Kidney (tissue), 14 donors: ENCODE measurements around the gene TMA7B. TPM values are rescaled to one million over a fixed set of nuclear protein-coding genes. Genes with fewer than 3 reads are reported as not detected.

Source experiments
- DNase-seq, 5 donors: peaks; one replicate each; pipeline ENCODE4 v3.0.0-alpha.2; 2013 to 2020
- FAIRE-seq: peaks from 2 replicates; lab custom pipeline; 2012; peaks lifted over from hg19 to GRCh38; lab: Jason Lieb, UNC
- H3K27ac ChIP-seq, 2 donors: one replicate each; pipeline ENCODE4 v1.7.0; 2013; ENCODE audit warnings: low read depth in 2 of 2, low read length in 2 of 2, inconsistent platforms in 1 of 2
- H3K27me3 ChIP-seq: one replicate; pipeline ENCODE4 v1.7.1; 2013; ENCODE audit warnings: low read length, inconsistent platforms; ENCODE audit not compliant: control insufficient read depth, insufficient read depth
- H3K36me3 ChIP-seq, 3 donors: one replicate each; pipeline versions ENCODE4 v1.7.0 to v1.7.1; 2013; ENCODE audit warnings: low read length in 3 of 3, control low read depth in 1 of 3, inconsistent platforms in 1 of 3; ENCODE audit not compliant: insufficient read depth in 3 of 3, control insufficient read depth in 2 of 3
- H3K4me1 ChIP-seq, 3 donors: one replicate each; pipeline versions ENCODE4 v1.7.0 to v1.7.1; 2013; ENCODE audit warnings: low read length in 3 of 3, inconsistent platforms in 1 of 3, low read depth in 1 of 3; ENCODE audit not compliant: control insufficient read depth in 2 of 3, insufficient read depth in 2 of 3
- H3K4me3 ChIP-seq, 3 donors: one replicate each; pipeline versions ENCODE4 v1.7.0 to v1.8.1; 2013; ENCODE audit warnings: low read length in 3 of 3, control low read depth in 1 of 3, inconsistent platforms in 1 of 3
- H3K9ac ChIP-seq, 3 donors: one replicate each; pipeline versions ENCODE4 v1.7.0 to v1.7.1; 2013; ENCODE audit warnings: low read length in 3 of 3, control low read depth in 1 of 3, inconsistent platforms in 1 of 3
- H3K9me3 ChIP-seq, 3 donors: one replicate each; pipeline versions ENCODE4 v1.7.0 to v1.7.1; 2013; ENCODE audit warnings: low read length in 3 of 3, control low read depth in 1 of 3, inconsistent platforms in 1 of 3; ENCODE audit not compliant: control insufficient read depth in 2 of 3, insufficient read depth in 1 of 3
- intact Hi-C: fragments of 100-400 bp; cut with DNase I; formaldehyde crosslinking; loops from one replicate; pipeline ENCODE4 v1.11.1; 2022
- polyA plus RNA-seq: library from polyadenylated mRNA; stranded (reverse); fragments of 350-450 nt; fragmentation: Illumina TruSeq; extraction: RNeasy Lipid Tissue Mini Kit (QIAGEN cat#74804); gene quantifications from one replicate; pipeline ENCODE4 v1.2.3, GENCODE V29; 2014; ENCODE audit warnings: low read depth, low replicate concordance; ENCODE audit not compliant: insufficient read depth
- total RNA-seq: library from RNA; stranded (reverse); fragmentation: NEBNext Ultra II Directional; extraction: Animal tissue kit (Norgen Biotek cat#: 25700); gene quantifications from one replicate; pipeline ENCODE4 v1.2.1, GENCODE V29; 2021
- TF ChIP-seq, protein P1 (sequence below): IDR thresholded peaks from 3 replicates; pipeline ENCODE4 v1.5.1; 2012; ENCODE audit warnings: mild to moderate bottlenecking, moderate library complexity, borderline replicate concordance; ENCODE audit not compliant: insufficient read depth; ENCODE audit errors: extremely low read depth
- donor health status: control.
- donor health status: control.
- donor health status: control.
- donor health status: control.
- donor health status: control.
- donor health status: DM: yes; HTN: yes; CAD: no.
- donor health status: Normal renal cell carcinoma (clear cell type).

Gene TMA7B
- total and polyA plus RNA-seq, 2 donors from 2014 or later: 0.63 TPM; not detected in 1

DNA sequence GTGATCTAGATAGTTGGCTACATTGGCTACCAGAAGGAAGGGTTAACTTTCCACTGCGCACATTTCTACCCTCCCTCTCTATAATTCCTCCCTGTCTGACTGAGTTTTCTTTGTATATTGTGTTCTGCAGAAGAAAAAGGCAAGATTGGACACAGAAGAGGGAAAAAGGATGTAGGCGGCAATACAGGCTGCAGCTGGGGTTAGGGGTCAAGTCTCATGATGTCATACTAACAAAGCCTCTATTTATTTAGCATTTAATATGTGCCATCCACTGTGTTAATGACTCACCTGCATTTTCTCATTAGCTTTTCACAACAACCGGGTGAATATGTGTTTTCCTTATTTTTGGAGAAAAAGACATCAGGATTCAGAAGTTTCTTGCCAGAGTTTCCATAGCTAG lies 36.5 kb downstream of the TMA7B start:
- peak overlapping the region in 1 of 3 donors; percentile 35 for H3K9ac ChIP-seq
- no peaks in the 10 kb centered on the region for H3K9me3 ChIP-seq
- peak overlapping the region in 2 of 3 donors; percentile 8 to 52 for H3K4me3 ChIP-seq
- peak overlapping the region in 1 of 2 donors; percentile 28 for H3K27ac ChIP-seq
- intact Hi-C loops: no loop called here
- H3K4me1 ChIP-seq: peaks cover 0 to 32% (median 12%) of the 10 kb centered on the region in 3 donors
- FAIRE-seq: no peak
- no peaks in the 10 kb centered on the region for H3K36me3 ChIP-seq
- TF ChIP-seq, protein P1, sequence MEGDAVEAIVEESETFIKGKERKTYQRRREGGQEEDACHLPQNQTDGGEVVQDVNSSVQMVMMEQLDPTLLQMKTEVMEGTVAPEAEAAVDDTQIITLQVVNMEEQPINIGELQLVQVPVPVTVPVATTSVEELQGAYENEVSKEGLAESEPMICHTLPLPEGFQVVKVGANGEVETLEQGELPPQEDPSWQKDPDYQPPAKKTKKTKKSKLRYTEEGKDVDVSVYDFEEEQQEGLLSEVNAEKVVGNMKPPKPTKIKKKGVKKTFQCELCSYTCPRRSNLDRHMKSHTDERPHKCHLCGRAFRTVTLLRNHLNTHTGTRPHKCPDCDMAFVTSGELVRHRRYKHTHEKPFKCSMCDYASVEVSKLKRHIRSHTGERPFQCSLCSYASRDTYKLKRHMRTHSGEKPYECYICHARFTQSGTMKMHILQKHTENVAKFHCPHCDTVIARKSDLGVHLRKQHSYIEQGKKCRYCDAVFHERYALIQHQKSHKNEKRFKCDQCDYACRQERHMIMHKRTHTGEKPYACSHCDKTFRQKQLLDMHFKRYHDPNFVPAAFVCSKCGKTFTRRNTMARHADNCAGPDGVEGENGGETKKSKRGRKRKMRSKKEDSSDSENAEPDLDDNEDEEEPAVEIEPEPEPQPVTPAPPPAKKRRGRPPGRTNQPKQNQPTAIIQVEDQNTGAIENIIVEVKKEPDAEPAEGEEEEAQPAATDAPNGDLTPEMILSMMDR: no peak
- DNase-seq: no peak
- peaks cover 16% of the 10 kb centered on the region for H3K27me3 ChIP-seq

DNA sequence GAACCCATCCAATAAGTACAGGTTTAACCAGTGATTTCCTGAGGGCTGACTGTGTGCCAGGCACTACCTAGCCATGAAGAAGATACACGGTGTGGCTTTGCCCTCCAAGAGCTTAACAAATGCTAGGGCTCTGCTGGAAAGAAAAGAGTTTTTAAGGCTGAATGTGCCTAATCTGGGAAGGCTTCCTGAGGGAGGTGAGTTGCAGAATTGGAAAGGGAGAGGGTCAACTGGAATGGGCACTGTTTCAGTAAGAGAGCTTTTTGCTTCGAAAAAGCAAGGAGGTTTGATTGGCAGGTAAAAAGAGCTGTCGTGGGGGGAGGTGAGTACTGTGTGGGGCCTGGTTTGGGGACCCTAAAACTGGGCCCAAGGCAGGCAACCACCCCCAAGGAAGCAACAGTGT lies 37.2 kb downstream of the TMA7B start:
- intact Hi-C loops: no loop called here

DNA sequence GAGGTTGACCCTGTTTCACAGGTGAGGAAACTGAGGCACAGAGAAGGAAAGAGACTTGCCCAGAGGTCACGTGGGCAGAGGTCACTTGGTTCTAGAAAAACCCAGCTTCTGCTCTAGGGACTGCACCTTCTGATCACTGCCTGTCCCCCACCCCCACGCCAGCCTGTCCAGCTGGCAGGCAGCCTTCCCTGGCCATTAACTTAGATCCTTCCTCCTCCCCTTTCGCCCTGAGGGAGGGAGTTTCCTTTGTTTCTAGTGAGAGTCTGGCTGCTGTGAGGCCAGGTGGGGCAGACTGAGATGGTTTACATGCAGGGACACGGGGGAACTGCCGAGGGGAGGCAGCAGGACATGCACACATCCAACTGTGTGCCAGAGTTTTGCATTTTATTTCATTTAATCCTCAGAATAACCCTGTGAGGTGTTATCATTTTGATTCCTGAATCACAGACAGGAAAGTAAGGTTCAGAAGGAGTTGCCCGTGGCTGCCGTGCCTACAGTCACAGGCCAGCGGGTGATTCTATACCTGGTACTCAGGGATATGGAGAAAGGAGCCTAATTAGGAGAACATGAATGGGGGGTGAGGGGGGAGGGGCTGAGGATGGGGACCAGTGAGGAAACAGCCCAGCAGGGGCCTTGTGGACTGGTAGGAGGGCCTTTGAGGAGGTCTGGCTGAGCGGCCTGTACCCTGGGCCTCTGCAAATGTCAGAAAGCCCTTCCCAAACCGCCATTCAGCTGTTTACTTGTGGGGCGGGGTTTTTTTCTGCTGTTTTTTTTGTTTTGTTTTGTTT lies 37.9 kb downstream of the TMA7B start:
- intact Hi-C loops: no loop called here
- no peak for FAIRE-seq
- Histone ChIP-seq H3K9me3 (no peaks in the 10 kb centered on the region), H3K9ac (no peak overlapping the region), H3K36me3 (no peaks in the 10 kb centered on the region), H3K4me3 (no peak overlapping the region), H3K4me1 (peaks cover 0 to 27% (median 12%) of the 10 kb centered on the region in 3 donors), H3K27ac (peak overlapping the region; percentile 9 to 56), H3K27me3 (peaks cover 7% of the 10 kb centered on the region)
- peak; percentile 88 to 94 (median 88) for DNase-seq
- TF ChIP-seq, protein P1: no peak

More for the DNA sequence above, 37.2 kb downstream of the TMA7B start:
- no peak for FAIRE-seq
- no peak overlapping the region for H3K4me3 ChIP-seq
- H3K27me3 ChIP-seq: peaks cover 11% of the 10 kb centered on the region
- H3K4me1 ChIP-seq: peaks cover 0 to 28% (median 12%) of the 10 kb centered on the region in 3 donors
- DNase-seq: peak in 1 of 5 donors; percentile 5
- peak overlapping the region; percentile 9 to 56 for H3K27ac ChIP-seq
- TF ChIP-seq, protein P1: no peak
- H3K9ac ChIP-seq: no peak overlapping the region
- no peaks in the 10 kb centered on the region for H3K9me3 ChIP-seq
- no peaks in the 10 kb centered on the region for H3K36me3 ChIP-seq
